ENCODE data around the gene GAL3ST3. TPM values are rescaled to one million over a fixed set of nuclear protein-coding genes. Genes with fewer than 3 reads are reported as not detected.
A peak's percentile ranks its signal among the peaks of the same experiment; 100 is the strongest.

The GAL3ST3 gene
- total and polyA plus RNA-seq, 2 of the 8 experiments (the other 6 are each of a cell fraction or from before 2014, with no cell fraction given): 21.1 to 21.4 TPM

DNA sequence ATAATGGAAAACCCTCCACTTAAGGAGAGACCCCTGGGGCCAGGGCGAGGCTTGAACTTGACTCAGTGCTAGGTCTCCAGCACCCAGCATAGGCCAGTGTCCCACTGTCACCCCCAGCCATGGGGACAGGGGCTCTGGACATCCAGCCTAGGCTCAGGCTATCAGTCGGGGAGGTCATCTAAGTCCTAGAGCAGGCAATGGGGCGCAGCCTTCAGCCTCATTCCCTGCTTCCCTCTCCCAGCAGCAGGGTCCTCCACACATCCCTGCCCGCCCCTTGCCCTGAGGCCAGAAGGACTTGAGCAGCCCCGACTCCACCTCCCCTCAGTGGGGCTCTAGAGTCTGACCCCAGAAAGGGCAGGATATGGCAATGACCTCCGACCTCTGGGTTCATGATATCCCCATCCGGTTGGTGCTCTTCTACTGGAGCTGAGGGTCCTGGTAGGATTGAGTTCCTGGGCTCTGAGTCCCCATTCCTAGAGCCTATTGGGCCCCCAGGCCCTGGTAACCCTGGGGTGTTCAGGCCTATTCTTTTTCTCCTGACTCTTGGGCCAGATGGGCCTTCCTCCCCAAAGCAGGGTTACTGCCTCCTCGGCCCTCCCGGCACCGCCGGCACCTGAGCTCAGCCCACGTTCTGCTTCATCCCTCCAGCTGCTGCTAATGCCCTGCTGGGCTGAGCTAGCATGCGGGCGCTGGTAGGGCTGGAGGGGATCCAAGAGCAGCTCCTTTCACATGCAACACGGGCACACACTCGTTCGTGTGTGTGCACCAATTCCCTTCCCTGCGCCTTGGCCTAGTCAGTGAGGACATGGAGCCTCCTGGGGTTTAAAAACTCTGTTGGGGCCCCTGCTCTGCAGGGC is 32.8 kb downstream of the GAL3ST3 start:
- Histone ChIP-seq H4K20me1 (replicated peaks in 1 of 2; ENCODE audit: control insufficient read depth in 1 of 2, insufficient read depth in 2 of 2, low read length in 2 of 2) (no peaks in the 10 kb centered on the region), H3K23me2 (ENCODE audit: low read depth, low read length) (peaks cover 2% of the 10 kb centered on the region; the same call in 1 of the 2 replicates), H3K79me1 (ENCODE audit: low read depth, low read length) (no peaks in the 10 kb centered on the region), H3K4me3 (ENCODE audit: extremely low read depth in 1 of 4, insufficient read depth in 2 of 4, low read depth in 3 of 4, low read length in 4 of 4) (no peak overlapping the region), H3K79me2 (ENCODE audit: control insufficient read depth in 1 of 2, insufficient read depth in 2 of 2, low read length in 2 of 2) (no peaks in the 10 kb centered on the region), H2BK20ac (ENCODE audit: low read length) (no peak overlapping the region), H2BK5ac (ENCODE audit: low read depth, low read length) (no peak overlapping the region), H3K4me1 (replicated peaks in 1 of 4; ENCODE audit: control insufficient read depth in 3 of 4, insufficient read depth in 4 of 4, low read length in 3 of 4) (peaks cover 0 to 8% (median 5%) of the 10 kb centered on the region in 4 experiments; a peak in 5 of 7 replicates), H2AK5ac (ENCODE audit: low read depth, low read length) (no peak overlapping the region), H2AFZ (ENCODE audit: low read length) (no peak overlapping the region), H3K18ac (ENCODE audit: extremely low read depth, low read length) (no peak overlapping the region), H2BK12ac (ENCODE audit: low read depth, low read length) (no peak overlapping the region), H2BK15ac (ENCODE audit: low read length) (no peak overlapping the region), H3K9ac (replicated peaks in 1 of 4; ENCODE audit: extremely low read depth in 1 of 4, low read depth in 3 of 4, low read length in 3 of 4) (no peak overlapping the region), H3K9me3 (ENCODE audit: insufficient read depth in 2 of 2, low read depth in 1 of 2, low read length in 1 of 2) (no peaks in the 10 kb centered on the region), H3K27ac (ENCODE audit: low read depth, low read length) (no peak overlapping the region), H3K4me2 (ENCODE audit: insufficient read depth in 1 of 2, low read depth in 2 of 2, low read length in 2 of 2) (no peak overlapping the region), H4K8ac (ENCODE audit: extremely low read depth, insufficient read depth, low read length) (peak overlapping the region; percentile 51; the same call in 1 of the 2 replicates), H3K27me3 (replicated peaks in 1 of 4; ENCODE audit: control insufficient read depth in 3 of 4, extremely low read depth in 1 of 4, insufficient read depth in 3 of 4, low read length in 3 of 4) (peaks cover 5 to 22% (median 20%) of the 10 kb centered on the region in 4 experiments), H3K4ac (replicated peaks; ENCODE audit: insufficient read length, low read depth, low read length) (peak overlapping the region; percentile 38), H4K91ac (replicated peaks; ENCODE audit: insufficient read length, low read length) (no peak overlapping the region), H3K36me3 (ENCODE audit: control insufficient read depth in 2 of 4, insufficient read depth in 4 of 4, low read length in 3 of 4) (no peaks in the 10 kb centered on the region), H3K56ac (replicated peaks; ENCODE audit: insufficient read length, low read depth, low read length) (no peak overlapping the region), H3K23ac (ENCODE audit: insufficient read length) (no peak overlapping the region), H2BK120ac (replicated peaks; ENCODE audit: low read depth, low read length) (no peak overlapping the region), H3K14ac (ENCODE audit: insufficient read length) (no peak overlapping the region), H4K5ac (ENCODE audit: insufficient read length, low read depth, low read length) (no peak overlapping the region)
- FAIRE-seq: no peak
- DNase-seq (ENCODE audit: low read depth in 1 of 2, low spot score in 2 of 2): no peak
- POLR2A ChIA-PET (ENCODE audit: partially characterized antibody): interaction anchor here (0.7 to 1.2 kb wide), 3 partner anchors 14 to 296 kb away, joined by 3 to 5 read pairs (median 3); partner anchors contain the start of genes BANF1, EIF1AD and RNASEH2C
- CTCF ChIA-PET (ENCODE audit: partially characterized antibody): interaction anchor here (1.1 kb wide), 1 partner anchor 128 kb away, joined by 3 read pairs; the partner anchor contains the start of gene FIBP
- WGBS, 2 experiments (ENCODE audit: extremely low coverage in 1 of 2, insufficient coverage in 1 of 2, insufficient read length in 1 of 2, insufficient replicate concordance in 2 of 2, low coverage in 1 of 2, low lambda C conversion rate in 2 of 2, missing lambda C conversion rate in 1 of 2): 85% methylated on average over 18 of the region's 18 CpGs; no CpG with 5 or more reads in 1 of the 2 experiments
- TF ChIP-seq SIRT6 (IDR thresholded peaks at IDR 0.05; ENCODE audit: low read length) (no peak), SP4 (IDR thresholded peaks at IDR 0.05; ENCODE audit: low read length) (no peak), TBP (IDR thresholded peaks at IDR 0.05; ENCODE audit: low read depth, low read length) (no peak), GTF2F1 (IDR thresholded peaks at IDR 0.05; ENCODE audit: borderline replicate concordance, low read depth, low read length) (no peak), SIX5 (IDR thresholded peaks at IDR 0.05; ENCODE audit: low read depth, low read length) (no peak), BRCA1 (IDR thresholded peaks at IDR 0.05; ENCODE audit: low read depth, low read length) (no peak), YY1 (IDR thresholded peaks at IDR 0.05; ENCODE audit: low read depth, low read length) (no peak), ZNF274 (IDR thresholded peaks at IDR 0.05; ENCODE audit: borderline replicate concordance, extremely low read depth, low read length) (no peak), CBX5 (IDR thresholded peaks at IDR 0.05; ENCODE audit: low read depth, low read length) (no peak), CEBPB (IDR thresholded peaks at IDR 0.05; ENCODE audit: low read depth, low read length) (no peak), NANOG (IDR thresholded peaks at IDR 0.05; ENCODE audit: insufficient read depth, low read depth, low read length, poor library complexity, severe bottlenecking) (no peak), POLR2A (IDR thresholded peaks at IDR 0.05; ENCODE audit: control extremely low read depth in 1 of 2, low read depth in 2 of 2, low read length in 2 of 2) (no peak), SP1 (IDR thresholded peaks at IDR 0.05; ENCODE audit: low read depth, low read length) (no peak)

All from H1 (cell line).